H4 (cell line): Measurements from ENCODE around the gene PAPOLG. TPM values are rescaled to one million over a fixed set of nuclear protein-coding genes. Genes with fewer than 3 reads are reported as not detected.

Experiments used
- DNase-seq: peaks from one replicate; pipeline ENCODE4 v3.0.0-alpha.2; 2015; ENCODE audit warnings: low spot score
- total RNA-seq: library from RNA; depleted of rRNA; stranded (reverse); fragments of >200 nt; shearing (Covaris generic); gene quantifications from 2 replicates; pipeline ENCODE4 v1.2.3, GENCODE V29; 2014; rRNA removed

The PAPOLG gene
- 9.6 and 11.8 TPM in 2 replicates for total RNA-seq

- peak; percentile 87 for DNase-seq
Observed at GRCh38 chr2:60756097-60757087, at the start of gene PAPOLG. Gene PAPOLG (plus strand): TSS chr2:60756268. CDS start chr2:60756479, 211 bp downstream.

- DNase-seq = peak; percentile 25
Observed at GRCh38 chr2:60707750-60708371, 48.2 kb upstream of the PAPOLG start.

- DNase-seq = no peak
Observed at GRCh38 chr2:60708630-60709320, 47.3 kb upstream of the PAPOLG start.

DNA sequence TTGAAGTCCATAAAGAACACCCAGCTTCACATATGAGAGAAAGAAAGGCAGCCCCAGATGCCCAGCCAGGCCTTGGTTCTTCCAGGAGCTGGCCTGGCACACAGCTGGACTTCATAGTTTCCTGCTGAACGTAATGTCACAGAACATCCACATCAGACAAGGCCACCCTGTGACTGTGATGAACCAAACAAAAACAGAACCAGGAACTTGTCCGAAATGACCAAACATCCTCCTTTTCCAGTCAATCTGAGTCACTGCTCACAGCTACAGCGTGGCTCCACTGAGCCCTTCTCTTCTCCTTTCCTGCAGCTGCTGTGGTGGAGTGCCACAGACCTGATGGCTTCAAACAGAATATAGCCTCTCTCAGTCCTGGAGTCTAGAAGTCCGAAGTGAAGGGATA lies 45.4 kb upstream of the PAPOLG start:
- peak; percentile 10 for DNase-seq

DNA sequence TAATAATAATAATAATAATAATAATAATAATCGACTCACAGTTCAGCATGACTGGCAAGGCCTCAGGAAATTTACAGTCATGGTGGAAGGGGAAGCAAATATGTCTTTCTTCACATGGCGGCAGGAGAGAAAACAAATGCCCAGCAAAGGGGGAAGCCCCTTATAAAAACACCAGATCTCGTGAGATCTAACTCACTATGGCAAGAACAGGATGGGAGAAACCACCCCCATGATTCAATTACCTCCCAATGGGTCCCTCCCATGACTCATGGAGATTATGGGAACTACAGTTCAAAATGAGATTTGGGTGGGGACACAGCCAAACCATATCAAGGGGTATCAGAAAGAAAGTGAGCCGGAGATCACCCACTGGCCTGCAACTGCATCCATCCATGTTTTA lies 40.5 kb upstream of the PAPOLG start:
- no peak for DNase-seq

GRCh38 chr2:60717691-60718090 lies 38.4 kb upstream of the PAPOLG start:
- DNase-seq = no peak

DNA sequence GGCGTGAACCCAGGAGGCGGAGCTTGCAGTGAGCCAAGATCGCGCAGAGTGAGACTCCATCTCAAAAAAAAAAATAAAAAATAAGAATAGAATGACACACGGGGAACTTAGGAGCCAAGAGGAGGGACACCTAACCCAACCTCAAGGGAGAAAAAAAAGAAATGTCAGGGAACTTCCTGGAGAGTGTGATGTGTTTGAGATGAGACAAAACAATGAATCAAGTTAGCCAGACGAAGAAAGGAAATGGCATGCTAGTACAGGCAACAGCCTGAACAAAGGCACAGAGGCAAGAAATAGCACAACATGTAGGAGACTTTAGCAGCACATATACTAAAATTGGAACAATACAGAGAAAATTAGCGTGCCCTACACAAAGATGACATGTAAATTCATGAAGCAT lies 36.7 kb upstream of the PAPOLG start:
- no peak for DNase-seq

DNA sequence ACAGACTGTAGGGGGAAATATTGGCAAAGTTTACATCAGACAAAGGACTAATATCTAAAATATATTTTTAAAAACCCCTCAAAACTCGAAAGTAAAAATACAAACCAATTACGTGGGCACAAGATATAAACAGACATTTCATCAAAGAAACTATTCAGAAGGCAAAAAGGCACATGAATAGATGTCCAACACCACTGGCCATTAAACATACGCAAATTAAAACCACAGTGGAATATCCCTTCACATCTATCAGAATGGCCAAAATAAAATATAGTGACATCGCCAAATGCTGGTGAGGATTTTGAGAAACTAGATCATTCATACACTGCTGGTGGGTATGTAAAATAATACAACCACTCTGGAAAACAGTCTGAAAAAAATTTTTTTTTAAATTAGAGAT lies 30.6 kb upstream of the PAPOLG start:
- DNase-seq = no peak

GRCh38 chr2:60728855-60729254 lies 27.2 kb upstream of the PAPOLG start:
- DNase-seq = no peak

DNA sequence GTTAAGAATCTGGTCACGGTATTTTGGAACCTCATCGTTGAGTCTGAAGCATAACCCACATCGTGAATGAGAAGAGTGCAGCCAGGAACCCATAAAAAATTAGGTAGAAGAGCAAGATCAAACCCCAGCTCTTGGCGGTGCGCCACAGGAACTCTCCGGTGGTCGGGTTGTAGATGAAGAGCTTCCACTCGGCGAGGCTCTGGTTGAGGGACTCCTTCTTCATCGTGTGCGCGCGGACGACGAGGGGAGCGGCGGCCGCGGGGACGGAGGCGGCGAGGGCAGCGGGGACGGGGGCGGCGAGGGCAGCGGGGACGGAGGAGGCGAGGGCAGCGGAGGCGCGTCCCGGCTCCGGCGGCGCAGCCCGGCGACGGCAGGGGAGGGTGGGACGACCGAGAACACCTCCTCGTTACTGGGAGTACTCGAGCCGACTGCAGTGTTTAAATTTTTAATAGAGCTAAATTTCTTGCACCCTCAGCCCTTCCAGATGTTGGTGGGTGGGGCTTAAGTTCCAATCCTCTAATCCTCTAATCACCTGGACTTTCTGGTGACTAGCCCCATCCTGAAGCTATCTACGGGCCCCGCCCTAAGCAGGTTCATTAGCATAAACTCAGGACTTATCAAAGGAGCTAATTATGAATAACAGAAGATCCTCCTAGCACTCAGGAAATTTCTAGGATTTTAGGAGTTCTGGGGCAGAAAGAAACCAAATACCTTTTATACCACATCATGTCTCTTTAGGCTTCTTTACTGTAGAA lies 20.4 kb upstream of the PAPOLG start:
- DNase-seq = no peak

DNA sequence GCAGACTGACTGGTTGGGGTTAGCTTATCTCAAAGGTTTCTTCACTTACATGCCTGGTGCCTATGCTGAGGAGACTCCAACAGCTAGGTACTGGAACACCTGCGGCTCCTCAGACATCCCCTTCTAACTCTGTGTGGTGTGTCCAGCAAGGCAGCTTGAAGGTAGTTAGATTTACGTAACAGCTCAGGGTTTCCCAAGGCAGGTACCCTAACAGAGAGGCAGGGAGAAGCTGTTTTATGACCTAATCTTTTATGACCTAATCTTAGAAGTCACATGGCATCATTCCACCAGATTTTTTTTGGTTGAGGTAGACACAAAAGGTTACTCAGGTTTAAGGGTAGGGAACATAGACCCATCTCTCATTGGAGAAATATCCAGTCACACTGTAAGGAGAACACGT lies 17.4 kb upstream of the PAPOLG start:
- no peak for DNase-seq

- DNase-seq = no peak
Observed at GRCh38 chr2:60739156-60739555, 16.9 kb upstream of the PAPOLG start.

GRCh38 chr2:60741576-60741975 lies 14.5 kb upstream of the PAPOLG start:
- no peak for DNase-seq

GRCh38 chr2:60742419-60742818 lies 13.6 kb upstream of the PAPOLG start:
- no peak for DNase-seq

GRCh38 chr2:60745330-60745729 lies 10.7 kb upstream of the PAPOLG start:
- DNase-seq = no peak

- no peak for DNase-seq
Observed at GRCh38 chr2:60745761-60746160, 10.3 kb upstream of the PAPOLG start.

DNA sequence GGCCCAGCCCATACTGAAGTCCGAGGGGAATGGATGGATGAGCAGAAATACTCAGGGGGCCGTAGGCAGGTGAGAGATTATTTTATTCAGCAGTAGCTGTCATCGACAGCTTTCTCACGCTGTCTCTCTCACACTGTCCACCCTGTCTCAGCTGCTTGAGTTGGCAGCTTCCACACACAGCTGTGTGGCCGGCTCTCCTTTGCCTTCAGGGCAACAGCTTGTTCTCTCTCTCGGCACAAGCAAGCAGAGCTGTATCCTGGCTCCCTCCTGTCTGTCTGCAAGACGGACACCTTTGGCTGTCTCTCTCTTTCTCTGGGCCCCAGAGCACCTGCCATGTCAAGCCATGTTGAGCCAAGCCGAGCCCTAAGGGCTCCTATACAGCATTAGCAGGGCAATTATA lies 9.8 kb upstream of the PAPOLG start:
- DNase-seq = no peak

- DNase-seq = no peak
Observed at GRCh38 chr2:60759654-60760053, 3.6 kb downstream of the PAPOLG start.

GRCh38 chr2:60764736-60765534 lies 8.9 kb downstream of the PAPOLG start:
- no peak for DNase-seq

GRCh38 chr2:60766283-60766682 lies 10.2 kb downstream of the PAPOLG start:
- DNase-seq = no peak

- no peak for DNase-seq
Observed at GRCh38 chr2:60771508-60771907, 15.4 kb downstream of the PAPOLG start.
